Activated T-cell treated with anti-CD3 and anti-CD28 coated beads for 1 hour (primary cell): ENCODE data around the gene RCAN2.

ENCODE experiments used
- DNase-seq: peaks from one replicate; pipeline ENCODE4 v3.0.0-alpha.2; 2020; ENCODE audit warnings: low read depth

Gene RCAN2

GRCh38 chr6:46254331-46254730 lies 236.9 kb downstream of the RCAN2 start:
- no peak for DNase-seq

- no peak for DNase-seq
Observed at GRCh38 chr6:46251583-46252339, 239.5 kb downstream of the RCAN2 start.

- DNase-seq, result no peak
Observed at GRCh38 chr6:46248143-46248542, 243.1 kb downstream of the RCAN2 start.

- DNase-seq, result no peak
Observed at GRCh38 chr6:46246727-46247126, 244.5 kb downstream of the RCAN2 start.

- no peak for DNase-seq
Observed at GRCh38 chr6:46246081-46246480, 245.2 kb downstream of the RCAN2 start.

GRCh38 chr6:46244670-46245069 lies 246.6 kb downstream of the RCAN2 start:
- no peak for DNase-seq

GRCh38 chr6:46243754-46244153 lies 247.5 kb downstream of the RCAN2 start:
- no peak for DNase-seq

GRCh38 chr6:46242921-46243320 lies 248.3 kb downstream of the RCAN2 start:
- DNase-seq, result no peak

GRCh38 chr6:46240866-46241565 lies 250.2 kb downstream of the RCAN2 start:
- DNase-seq, result no peak

GRCh38 chr6:46236752-46237151 lies 254.5 kb downstream of the RCAN2 start:
- no peak for DNase-seq

GRCh38 chr6:46235242-46235641 lies 256.0 kb downstream of the RCAN2 start:
- no peak for DNase-seq

GRCh38 chr6:46234700-46235099 lies 256.5 kb downstream of the RCAN2 start:
- DNase-seq, result no peak

- no peak for DNase-seq
Observed at GRCh38 chr6:46234156-46234556, 257.1 kb downstream of the RCAN2 start.

- no peak for DNase-seq
Observed at GRCh38 chr6:46233129-46233528, 258.1 kb downstream of the RCAN2 start.

GRCh38 chr6:46222286-46222685 lies 269.0 kb downstream of the RCAN2 start:
- DNase-seq, result no peak

- no peak for DNase-seq
Observed at GRCh38 chr6:46221222-46221793, 269.9 kb downstream of the RCAN2 start.

- DNase-seq, result no peak
Observed at GRCh38 chr6:46220352-46221221, 270.7 kb downstream of the RCAN2 start.

GRCh38 chr6:46219661-46220060 lies 271.6 kb downstream of the RCAN2 start:
- DNase-seq, result no peak

GRCh38 chr6:46218457-46218856 lies 272.8 kb downstream of the RCAN2 start:
- no peak for DNase-seq

- no peak for DNase-seq
Observed at GRCh38 chr6:46217671-46218131, 273.5 kb downstream of the RCAN2 start.

GRCh38 chr6:46216879-46217278 lies 274.4 kb downstream of the RCAN2 start:
- DNase-seq, result no peak

- no peak for DNase-seq
Observed at GRCh38 chr6:46215777-46216176, 275.5 kb downstream of the RCAN2 start.
